A549 (cell line): ENCODE measurements around the gene IL22.

Experiments used
- CBX8 ChIP-seq: fragments of 200-600 bp; sonication (generic); IDR thresholded peaks from 2 replicates; pipeline ENCODE4 v1.6.1; 2016
- ESRRA ChIP-seq: fragments of 150-350 bp; IDR thresholded peaks from 2 replicates; pipeline ENCODE4 v1.6.1; 2014; ENCODE audit warnings: mild to moderate bottlenecking, low read length, borderline replicate concordance
- KDM1A ChIP-seq: fragments of 200-600 bp; sonication (generic); IDR thresholded peaks from 2 replicates; pipeline ENCODE4 v1.6.1; 2016; ENCODE audit warnings: low read depth, mild to moderate bottlenecking
- MAFK ChIP-seq: fragments of 450-650 bp; IDR thresholded peaks from 2 replicates; pipeline ENCODE4 v1.6.1; 2014; ENCODE audit not compliant: partially characterized antibody
- RAD21 ChIP-seq, 2 experiments: fragments of >200 bp in 1 of 2; sonication (Bioruptor Twin) in 1 of 2; formaldehyde crosslinking in 1 of 2; IDR thresholded peaks in 1 of 2; conservative IDR thresholded peaks in 1 of 2; 2 replicates in 1 of 2; 3 replicates in 1 of 2; pipeline ENCODE4 v1.6.1; 2012 to 2018; ENCODE audit warnings: inconsistent platforms in 1 of 2
- SREBF2 ChIP-seq: fragments of 450-650 bp; IDR thresholded peaks from 2 replicates; pipeline ENCODE4 v1.6.1; 2014; ENCODE audit warnings: mild to moderate bottlenecking, moderate library complexity
- TF ChIP-seq, protein P1 (sequence below): fragments of >200 bp; sonication (Bioruptor Twin); formaldehyde crosslinking; IDR thresholded peaks from 3 replicates; pipeline ENCODE4 v1.5.1; 2016
- TF ChIP-seq, protein P2 (sequence below): fragments of 450-650 bp; IDR thresholded peaks from 2 replicates; pipeline ENCODE4 v1.6.1; 2014; ENCODE audit warnings: antibody characterized with exemption

DNA sequence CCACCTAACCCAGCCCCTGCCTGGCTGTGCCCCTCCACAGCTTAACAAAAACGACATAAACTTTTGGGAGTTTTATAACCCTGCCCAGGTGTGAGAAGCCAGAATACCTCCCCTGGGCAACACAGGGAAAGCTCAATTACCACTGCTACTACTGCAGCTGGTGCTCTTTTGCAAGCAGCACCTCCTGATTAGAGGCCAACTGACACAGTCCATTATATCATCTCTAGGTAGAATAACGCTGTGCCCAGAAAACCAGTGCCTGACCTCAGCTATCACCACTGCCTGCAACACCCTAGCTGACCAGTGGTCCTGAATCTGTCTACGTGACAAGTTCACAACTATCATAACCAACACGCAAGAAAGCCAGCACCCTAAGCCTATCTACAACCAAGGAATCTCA lies 44.5 kb upstream of the IL22 start:
- TF ChIP-seq MAFK: no peak
- TF ChIP-seq SREBF2: no peak
- no peak for TF ChIP-seq ESRRA
- TF ChIP-seq, protein P1, sequence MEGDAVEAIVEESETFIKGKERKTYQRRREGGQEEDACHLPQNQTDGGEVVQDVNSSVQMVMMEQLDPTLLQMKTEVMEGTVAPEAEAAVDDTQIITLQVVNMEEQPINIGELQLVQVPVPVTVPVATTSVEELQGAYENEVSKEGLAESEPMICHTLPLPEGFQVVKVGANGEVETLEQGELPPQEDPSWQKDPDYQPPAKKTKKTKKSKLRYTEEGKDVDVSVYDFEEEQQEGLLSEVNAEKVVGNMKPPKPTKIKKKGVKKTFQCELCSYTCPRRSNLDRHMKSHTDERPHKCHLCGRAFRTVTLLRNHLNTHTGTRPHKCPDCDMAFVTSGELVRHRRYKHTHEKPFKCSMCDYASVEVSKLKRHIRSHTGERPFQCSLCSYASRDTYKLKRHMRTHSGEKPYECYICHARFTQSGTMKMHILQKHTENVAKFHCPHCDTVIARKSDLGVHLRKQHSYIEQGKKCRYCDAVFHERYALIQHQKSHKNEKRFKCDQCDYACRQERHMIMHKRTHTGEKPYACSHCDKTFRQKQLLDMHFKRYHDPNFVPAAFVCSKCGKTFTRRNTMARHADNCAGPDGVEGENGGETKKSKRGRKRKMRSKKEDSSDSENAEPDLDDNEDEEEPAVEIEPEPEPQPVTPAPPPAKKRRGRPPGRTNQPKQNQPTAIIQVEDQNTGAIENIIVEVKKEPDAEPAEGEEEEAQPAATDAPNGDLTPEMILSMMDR: no peak
- TF ChIP-seq KDM1A: no peak
- no peak for TF ChIP-seq RAD21 (conservative IDR thresholded peaks at IDR 0.05 in 1 of 2, IDR thresholded peaks at IDR 0.05 in 1 of 2)
- no peak for TF ChIP-seq CBX8
- TF ChIP-seq, protein P2, sequence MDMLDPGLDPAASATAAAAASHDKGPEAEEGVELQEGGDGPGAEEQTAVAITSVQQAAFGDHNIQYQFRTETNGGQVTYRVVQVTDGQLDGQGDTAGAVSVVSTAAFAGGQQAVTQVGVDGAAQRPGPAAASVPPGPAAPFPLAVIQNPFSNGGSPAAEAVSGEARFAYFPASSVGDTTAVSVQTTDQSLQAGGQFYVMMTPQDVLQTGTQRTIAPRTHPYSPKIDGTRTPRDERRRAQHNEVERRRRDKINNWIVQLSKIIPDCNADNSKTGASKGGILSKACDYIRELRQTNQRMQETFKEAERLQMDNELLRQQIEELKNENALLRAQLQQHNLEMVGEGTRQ: no peak
